Mesendoderm (in vitro differentiated cells): Measurements from ENCODE around the gene SYNJ2.

Source experiments
- DNase-seq: peaks from one replicate; pipeline ENCODE4 v3.0.0; 2013
- H2AK5ac ChIP-seq: 2 replicates; pipeline ENCODE4 v1.6.1; 2013; ENCODE audit warnings: low read length, inconsistent platforms
- H2BK120ac ChIP-seq: 2 replicates; pipeline ENCODE4 v1.6.1; 2013; ENCODE audit warnings: low read depth, mild to moderate bottlenecking, low read length, moderate library complexity, mixed read lengths
- H2BK15ac ChIP-seq: replicated peaks from 2 replicates; pipeline ENCODE4 v1.6.1; 2013; ENCODE audit warnings: low read depth, mild to moderate bottlenecking, moderate library complexity
- H2BK5ac ChIP-seq: 2 replicates; pipeline ENCODE4 v1.6.1; 2013; ENCODE audit warnings: low read length, inconsistent platforms
- H3K18ac ChIP-seq: 2 replicates; pipeline ENCODE4 v1.6.1; 2013; ENCODE audit warnings: mild to moderate bottlenecking, low read length, mixed read lengths
- H3K23ac ChIP-seq: one replicate; pipeline ENCODE4 v1.6.1; 2013; ENCODE audit warnings: low read length
- H3K27ac ChIP-seq: 2 replicates; pipeline ENCODE4 v1.5.1; 2013; ENCODE audit warnings: low read depth, mild to moderate bottlenecking, inconsistent platforms, low read length, moderate library complexity
- H3K27me3 ChIP-seq: 2 replicates; pipeline ENCODE4 v1.6.1; 2013; ENCODE audit warnings: low read length, control low read depth, mild to moderate bottlenecking, inconsistent platforms; ENCODE audit not compliant: insufficient read depth, poor library complexity
- H3K36me3 ChIP-seq: 2 replicates; pipeline ENCODE4 v1.6.1; 2013; ENCODE audit warnings: low read length, inconsistent platforms; ENCODE audit not compliant: control insufficient read depth, insufficient read depth
- H3K4ac ChIP-seq: one replicate; pipeline ENCODE4 v1.6.1; 2013; ENCODE audit warnings: low read depth, mild to moderate bottlenecking, low read length, moderate library complexity
- H3K4me1 ChIP-seq: 2 replicates; pipeline ENCODE4 v1.6.1; 2013; ENCODE audit warnings: low read depth, low read length, inconsistent platforms; ENCODE audit not compliant: control insufficient read depth
- H3K4me2 ChIP-seq: 2 replicates; pipeline ENCODE4 v1.6.1; 2013; ENCODE audit warnings: low read length
- H3K4me3 ChIP-seq: 2 replicates; pipeline ENCODE4 v1.5.1; 2013; ENCODE audit warnings: mild to moderate bottlenecking, low read length
- H3K56ac ChIP-seq: one replicate; pipeline ENCODE4 v1.6.1; 2013; ENCODE audit warnings: low read length
- H3K79me1 ChIP-seq: 2 replicates; pipeline ENCODE4 v1.6.1; 2013; ENCODE audit warnings: low read length, inconsistent platforms
- H3K79me2 ChIP-seq: 2 replicates; pipeline ENCODE4 v1.6.1; 2013; ENCODE audit warnings: mild to moderate bottlenecking, low read length; ENCODE audit not compliant: control insufficient read depth, insufficient read depth
- H3K9ac ChIP-seq: 2 replicates; pipeline ENCODE4 v1.6.1; 2013; ENCODE audit warnings: low read length, inconsistent platforms
- H4K5ac ChIP-seq: one replicate; pipeline ENCODE4 v1.6.1; 2013; ENCODE audit warnings: low read length
- H4K8ac ChIP-seq: one replicate; pipeline ENCODE4 v1.6.1; 2013; ENCODE audit warnings: low read depth, mild to moderate bottlenecking, control low read depth, low read length, moderate library complexity
- WGBS: extraction: QIAGEN DNeasy Blood & Tissue Kit; methylation state at CpG from one replicate; pipeline ENCODE4 v1.1.7; 2013; ENCODE audit warnings: low lambda C conversion rate, missing lambda C conversion rate; ENCODE audit not compliant: insufficient coverage; ENCODE audit errors: extremely low coverage; 5-methylcytosine and 5-hydroxymethylcytosine counted together

SYNJ2 gene

GRCh38 chr6:158103228-158103627, 121.6 kb downstream of the SYNJ2 start:
- Histone ChIP-seq H3K27ac (no peak overlapping the region), H3K9ac (no peak overlapping the region), H4K5ac (no peak overlapping the region), H3K27me3 (no peaks in the 10 kb centered on the region), H2AK5ac (no peak overlapping the region), H3K4ac (no peak overlapping the region), H3K4me1 (no peaks in the 10 kb centered on the region), H3K79me1 (no peaks in the 10 kb centered on the region), H4K8ac (no peak overlapping the region), H2BK120ac (no peak overlapping the region), H2BK15ac (no peak overlapping the region), H3K4me3 (no peak overlapping the region), H3K4me2 (no peak overlapping the region), H3K56ac (no peak overlapping the region), H3K36me3 (no peaks in the 10 kb centered on the region), H3K23ac (no peak overlapping the region), H2BK5ac (no peak overlapping the region), H3K18ac (no peak overlapping the region), H3K79me2 (no peaks in the 10 kb centered on the region)
- WGBS: no CpG with 5 or more reads among the region's 4 CpGs
- DNase-seq: no peak

- no CpG with 5 or more reads among the region's 2 CpGs for WGBS
- Histone ChIP-seq H3K4me3 (no peak overlapping the region), H2BK15ac (no peak overlapping the region), H3K4me2 (no peak overlapping the region), H2BK5ac (no peak overlapping the region), H3K18ac (no peak overlapping the region), H2AK5ac (no peak overlapping the region), H3K56ac (no peak overlapping the region), H3K79me2 (no peaks in the 10 kb centered on the region), H3K27ac (no peak overlapping the region), H3K4ac (no peak overlapping the region), H3K27me3 (no peaks in the 10 kb centered on the region), H3K9ac (no peak overlapping the region), H4K8ac (no peak overlapping the region), H3K79me1 (no peaks in the 10 kb centered on the region), H3K4me1 (no peaks in the 10 kb centered on the region), H3K23ac (no peak overlapping the region), H2BK120ac (no peak overlapping the region), H3K36me3 (no peaks in the 10 kb centered on the region), H4K5ac (no peak overlapping the region)
- DNase-seq: no peak
Measured at GRCh38 chr6:158104696-158105095, 123.0 kb downstream of the SYNJ2 start.

GRCh38 chr6:158109748-158110147, 128.1 kb downstream of the SYNJ2 start:
- no peaks in the 10 kb centered on the region for H3K79me1 ChIP-seq
- no CpG with 5 or more reads among the region's 2 CpGs for WGBS
- no peak overlapping the region for H3K4me2 ChIP-seq
- H3K9ac ChIP-seq: no peak overlapping the region
- H4K5ac ChIP-seq: no peak overlapping the region
- no peak overlapping the region for H3K27ac ChIP-seq
- H3K79me2 ChIP-seq: no peaks in the 10 kb centered on the region
- no peak overlapping the region for H2BK15ac ChIP-seq
- no peak overlapping the region for H4K8ac ChIP-seq
- no peak overlapping the region for H3K56ac ChIP-seq
- no peak overlapping the region for H2AK5ac ChIP-seq
- H3K18ac ChIP-seq: no peak overlapping the region
- no peak for DNase-seq
- H2BK120ac ChIP-seq: no peak overlapping the region
- no peaks in the 10 kb centered on the region for H3K36me3 ChIP-seq
- no peak overlapping the region for H2BK5ac ChIP-seq
- H3K27me3 ChIP-seq: no peaks in the 10 kb centered on the region
- H3K4me3 ChIP-seq: no peak overlapping the region
- no peak overlapping the region for H3K4ac ChIP-seq
- H3K4me1 ChIP-seq: no peaks in the 10 kb centered on the region
- H3K23ac ChIP-seq: no peak overlapping the region

GRCh38 chr6:158110986-158111385, 129.3 kb downstream of the SYNJ2 start:
- H4K5ac ChIP-seq: no peak overlapping the region
- H4K8ac ChIP-seq: no peak overlapping the region
- H3K4me3 ChIP-seq: no peak overlapping the region
- no peak overlapping the region for H2AK5ac ChIP-seq
- no peaks in the 10 kb centered on the region for H3K27me3 ChIP-seq
- H3K79me2 ChIP-seq: no peaks in the 10 kb centered on the region
- H3K4ac ChIP-seq: no peak overlapping the region
- no peak overlapping the region for H2BK15ac ChIP-seq
- no CpG with 5 or more reads among the region's 5 CpGs for WGBS
- no peak overlapping the region for H3K18ac ChIP-seq
- no peaks in the 10 kb centered on the region for H3K79me1 ChIP-seq
- no peaks in the 10 kb centered on the region for H3K4me1 ChIP-seq
- H3K23ac ChIP-seq: no peak overlapping the region
- H3K56ac ChIP-seq: no peak overlapping the region
- no peak overlapping the region for H3K4me2 ChIP-seq
- no peak overlapping the region for H2BK5ac ChIP-seq
- no peak overlapping the region for H2BK120ac ChIP-seq
- no peak overlapping the region for H3K9ac ChIP-seq
- peak; percentile 3 for DNase-seq
- no peaks in the 10 kb centered on the region for H3K36me3 ChIP-seq
- no peak overlapping the region for H3K27ac ChIP-seq

GRCh38 chr6:158111987-158112386, 130.3 kb downstream of the SYNJ2 start:
- H4K5ac ChIP-seq: no peak overlapping the region
- no CpG with 5 or more reads among the region's 5 CpGs for WGBS
- H3K36me3 ChIP-seq: no peaks in the 10 kb centered on the region
- H3K4ac ChIP-seq: no peak overlapping the region
- no peaks in the 10 kb centered on the region for H3K27me3 ChIP-seq
- no peak overlapping the region for H3K56ac ChIP-seq
- no peak overlapping the region for H3K4me2 ChIP-seq
- H3K23ac ChIP-seq: no peak overlapping the region
- no peak overlapping the region for H3K9ac ChIP-seq
- no peaks in the 10 kb centered on the region for H3K79me1 ChIP-seq
- H3K79me2 ChIP-seq: no peaks in the 10 kb centered on the region
- H3K18ac ChIP-seq: no peak overlapping the region
- H2AK5ac ChIP-seq: no peak overlapping the region
- H3K27ac ChIP-seq: no peak overlapping the region
- DNase-seq: no peak
- no peak overlapping the region for H3K4me3 ChIP-seq
- H2BK120ac ChIP-seq: no peak overlapping the region
- H2BK15ac ChIP-seq: no peak overlapping the region
- H4K8ac ChIP-seq: no peak overlapping the region
- no peak overlapping the region for H2BK5ac ChIP-seq
- no peaks in the 10 kb centered on the region for H3K4me1 ChIP-seq

GRCh38 chr6:158113802-158114201, 132.1 kb downstream of the SYNJ2 start:
- Histone ChIP-seq H3K18ac (no peak overlapping the region), H3K79me2 (no peaks in the 10 kb centered on the region), H2BK5ac (no peak overlapping the region), H3K56ac (no peak overlapping the region), H3K23ac (no peak overlapping the region), H4K5ac (no peak overlapping the region), H4K8ac (no peak overlapping the region), H3K27ac (no peak overlapping the region), H2BK120ac (no peak overlapping the region), H3K36me3 (no peaks in the 10 kb centered on the region), H3K9ac (no peak overlapping the region), H2BK15ac (no peak overlapping the region), H3K4ac (no peak overlapping the region), H3K4me1 (no peaks in the 10 kb centered on the region), H3K4me3 (no peak overlapping the region), H2AK5ac (no peak overlapping the region), H3K4me2 (no peak overlapping the region), H3K27me3 (no peaks in the 10 kb centered on the region), H3K79me1 (no peaks in the 10 kb centered on the region)
- DNase-seq: peak; percentile 8
